Ishikawa (cell line): ENCODE measurements around the gene ENTREP3.

Experiments
- CEBPB ChIP-seq: IDR thresholded peaks from 2 replicates; pipeline ENCODE4 v1.6.1; 2012
- CREB1 ChIP-seq: IDR thresholded peaks from 2 replicates; pipeline ENCODE4 v1.6.1; 2012; ENCODE audit warnings: low read depth
- EGR1 ChIP-seq: IDR thresholded peaks from 2 replicates; pipeline ENCODE4 v1.6.1; 2012
- EP300 ChIP-seq: IDR thresholded peaks from 2 replicates; pipeline ENCODE4 v1.6.1; 2012; ENCODE audit warnings: borderline replicate concordance
- FOXM1 ChIP-seq: IDR thresholded peaks from 2 replicates; pipeline ENCODE4 v1.6.1; 2012; ENCODE audit warnings: low read depth, borderline replicate concordance
- NFIC ChIP-seq: IDR thresholded peaks from 2 replicates; pipeline ENCODE4 v1.6.1; 2012
- RAD21 ChIP-seq: IDR thresholded peaks from 2 replicates; pipeline ENCODE4 v1.6.1; 2012; ENCODE audit warnings: low read depth
- TAF1 ChIP-seq: IDR thresholded peaks from 2 replicates; pipeline ENCODE4 v1.6.1; 2012; ENCODE audit warnings: low read depth, mild to moderate bottlenecking
- TCF12 ChIP-seq: IDR thresholded peaks from 2 replicates; pipeline ENCODE4 v1.6.1; 2012; ENCODE audit warnings: low read depth
- TEAD4 ChIP-seq: IDR thresholded peaks from 2 replicates; pipeline ENCODE4 v1.6.1; 2012
- YY1 ChIP-seq: IDR thresholded peaks from 2 replicates; pipeline ENCODE4 v1.6.1; 2012; ENCODE audit warnings: low read depth
- ZBTB7A ChIP-seq: IDR thresholded peaks from 2 replicates; pipeline ENCODE4 v1.6.1; 2012; ENCODE audit warnings: low read depth
- TF ChIP-seq, protein P1 (sequence below): IDR thresholded peaks from 2 replicates; pipeline ENCODE4 v1.6.1; 2012
- TF ChIP-seq, protein P2 (sequence below): IDR thresholded peaks from 2 replicates; pipeline ENCODE4 v1.6.1; 2012
- TF ChIP-seq, protein P3 (sequence below): IDR thresholded peaks from 2 replicates; pipeline ENCODE4 v1.6.1; 2012; ENCODE audit warnings: low read depth, mild to moderate bottlenecking

ENTREP3 gene

DNA sequence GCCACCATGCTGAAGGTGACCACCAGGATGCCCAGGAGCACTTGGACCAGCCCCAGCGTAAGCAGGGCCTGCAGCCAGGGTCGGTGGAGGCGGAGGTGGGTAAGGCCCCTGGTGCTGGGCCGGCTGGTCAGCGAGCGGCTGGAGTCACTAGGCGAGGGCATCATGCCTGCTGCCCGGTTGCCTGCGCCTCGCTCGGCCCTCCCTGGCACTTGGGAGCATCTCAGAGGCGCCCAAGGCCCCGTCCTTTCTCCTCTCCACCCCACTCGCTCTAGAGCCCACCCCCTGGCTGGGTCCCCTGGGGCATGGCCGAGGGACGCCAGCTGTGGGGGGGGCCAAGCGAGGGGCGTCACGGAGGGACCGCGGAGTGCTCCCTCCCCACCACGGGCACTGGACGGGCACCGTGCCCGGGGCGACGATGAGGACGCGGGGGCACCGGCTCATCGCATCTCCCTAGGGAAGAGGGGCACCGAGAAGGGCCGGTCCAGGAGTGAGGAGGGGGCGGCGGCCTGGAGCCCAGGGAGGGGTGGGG is 505 bp downstream of the ENTREP3 start:
- TF ChIP-seq TEAD4: no peak
- TF ChIP-seq CREB1: no peak
- TF ChIP-seq FOXM1: no peak
- TF ChIP-seq RAD21: no peak
- TF ChIP-seq EP300: no peak
- TF ChIP-seq CEBPB: no peak
- TF ChIP-seq, protein P1, sequence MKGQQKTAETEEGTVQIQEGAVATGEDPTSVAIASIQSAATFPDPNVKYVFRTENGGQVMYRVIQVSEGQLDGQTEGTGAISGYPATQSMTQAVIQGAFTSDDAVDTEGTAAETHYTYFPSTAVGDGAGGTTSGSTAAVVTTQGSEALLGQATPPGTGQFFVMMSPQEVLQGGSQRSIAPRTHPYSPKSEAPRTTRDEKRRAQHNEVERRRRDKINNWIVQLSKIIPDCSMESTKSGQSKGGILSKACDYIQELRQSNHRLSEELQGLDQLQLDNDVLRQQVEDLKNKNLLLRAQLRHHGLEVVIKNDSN: no peak
- TF ChIP-seq EGR1: no peak
- no peak for TF ChIP-seq YY1
- TF ChIP-seq TAF1: no peak
- no peak for TF ChIP-seq ZBTB7A
- TF ChIP-seq TCF12: no peak
- no peak for TF ChIP-seq NFIC
- TF ChIP-seq, protein P2, sequence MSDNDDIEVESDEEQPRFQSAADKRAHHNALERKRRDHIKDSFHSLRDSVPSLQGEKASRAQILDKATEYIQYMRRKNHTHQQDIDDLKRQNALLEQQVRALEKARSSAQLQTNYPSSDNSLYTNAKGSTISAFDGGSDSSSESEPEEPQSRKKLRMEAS: no peak

DNA sequence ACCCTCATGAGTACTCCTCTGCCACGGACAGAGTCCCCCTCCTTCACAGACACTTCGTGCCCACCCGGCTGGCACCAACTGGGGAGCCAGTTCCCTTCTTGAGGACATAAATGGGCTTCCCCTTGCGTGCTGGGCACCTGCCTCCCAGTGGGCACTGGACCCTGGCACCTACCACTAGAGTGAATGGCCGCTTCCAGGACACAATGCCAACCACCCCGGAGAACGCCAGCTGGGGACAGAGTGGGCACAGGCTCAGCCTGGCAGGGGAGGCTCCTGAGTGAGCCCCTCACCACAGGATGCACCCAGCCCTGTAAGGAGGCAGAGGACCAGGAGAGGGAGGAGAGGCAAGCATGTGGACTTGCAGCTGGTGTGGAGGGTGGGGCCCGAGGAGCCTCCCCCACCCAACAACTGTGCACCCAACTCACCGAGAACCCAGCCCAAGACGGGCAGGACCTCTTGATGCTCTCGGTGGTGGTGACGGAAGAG is 1.0 kb downstream of the ENTREP3 start:
- TF ChIP-seq EP300: no peak
- TF ChIP-seq, protein P1: no peak
- no peak for TF ChIP-seq TAF1
- TF ChIP-seq CEBPB: no peak
- TF ChIP-seq RAD21: no peak
- no peak for TF ChIP-seq EGR1

DNA sequence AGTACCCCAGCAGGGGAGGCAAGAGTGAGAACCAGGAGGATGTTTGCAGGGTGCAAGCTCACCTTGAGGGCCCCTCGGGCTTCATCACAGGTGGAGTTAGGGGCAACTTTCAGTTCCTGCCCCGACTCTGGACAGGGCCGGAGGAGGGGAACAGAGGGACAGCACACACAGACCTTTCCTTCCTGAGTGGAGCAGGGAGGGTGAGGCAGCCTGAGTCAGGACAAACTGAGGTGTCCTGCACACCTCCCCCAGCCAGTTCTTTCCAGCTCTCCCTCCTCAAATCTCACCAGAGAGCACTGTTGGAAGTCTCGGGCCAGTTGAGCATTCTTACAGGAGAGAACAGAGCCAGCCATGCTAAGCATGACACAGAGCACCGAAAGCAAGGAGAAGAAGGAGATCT is 1.5 kb downstream of the ENTREP3 start:
- TF ChIP-seq TEAD4 (no peak), CREB1 (no peak), CEBPB (no peak), EP300 (no peak), TAF1 (no peak), NFIC (no peak), ZBTB7A (no peak), YY1 (no peak), EGR1 (no peak), RAD21 (no peak), TCF12 (no peak)
- TF ChIP-seq, protein P3, sequence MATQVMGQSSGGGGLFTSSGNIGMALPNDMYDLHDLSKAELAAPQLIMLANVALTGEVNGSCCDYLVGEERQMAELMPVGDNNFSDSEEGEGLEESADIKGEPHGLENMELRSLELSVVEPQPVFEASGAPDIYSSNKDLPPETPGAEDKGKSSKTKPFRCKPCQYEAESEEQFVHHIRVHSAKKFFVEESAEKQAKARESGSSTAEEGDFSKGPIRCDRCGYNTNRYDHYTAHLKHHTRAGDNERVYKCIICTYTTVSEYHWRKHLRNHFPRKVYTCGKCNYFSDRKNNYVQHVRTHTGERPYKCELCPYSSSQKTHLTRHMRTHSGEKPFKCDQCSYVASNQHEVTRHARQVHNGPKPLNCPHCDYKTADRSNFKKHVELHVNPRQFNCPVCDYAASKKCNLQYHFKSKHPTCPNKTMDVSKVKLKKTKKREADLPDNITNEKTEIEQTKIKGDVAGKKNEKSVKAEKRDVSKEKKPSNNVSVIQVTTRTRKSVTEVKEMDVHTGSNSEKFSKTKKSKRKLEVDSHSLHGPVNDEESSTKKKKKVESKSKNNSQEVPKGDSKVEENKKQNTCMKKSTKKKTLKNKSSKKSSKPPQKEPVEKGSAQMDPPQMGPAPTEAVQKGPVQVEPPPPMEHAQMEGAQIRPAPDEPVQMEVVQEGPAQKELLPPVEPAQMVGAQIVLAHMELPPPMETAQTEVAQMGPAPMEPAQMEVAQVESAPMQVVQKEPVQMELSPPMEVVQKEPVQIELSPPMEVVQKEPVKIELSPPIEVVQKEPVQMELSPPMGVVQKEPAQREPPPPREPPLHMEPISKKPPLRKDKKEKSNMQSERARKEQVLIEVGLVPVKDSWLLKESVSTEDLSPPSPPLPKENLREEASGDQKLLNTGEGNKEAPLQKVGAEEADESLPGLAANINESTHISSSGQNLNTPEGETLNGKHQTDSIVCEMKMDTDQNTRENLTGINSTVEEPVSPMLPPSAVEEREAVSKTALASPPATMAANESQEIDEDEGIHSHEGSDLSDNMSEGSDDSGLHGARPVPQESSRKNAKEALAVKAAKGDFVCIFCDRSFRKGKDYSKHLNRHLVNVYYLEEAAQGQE: no peak
- TF ChIP-seq, protein P2: no peak

DNA sequence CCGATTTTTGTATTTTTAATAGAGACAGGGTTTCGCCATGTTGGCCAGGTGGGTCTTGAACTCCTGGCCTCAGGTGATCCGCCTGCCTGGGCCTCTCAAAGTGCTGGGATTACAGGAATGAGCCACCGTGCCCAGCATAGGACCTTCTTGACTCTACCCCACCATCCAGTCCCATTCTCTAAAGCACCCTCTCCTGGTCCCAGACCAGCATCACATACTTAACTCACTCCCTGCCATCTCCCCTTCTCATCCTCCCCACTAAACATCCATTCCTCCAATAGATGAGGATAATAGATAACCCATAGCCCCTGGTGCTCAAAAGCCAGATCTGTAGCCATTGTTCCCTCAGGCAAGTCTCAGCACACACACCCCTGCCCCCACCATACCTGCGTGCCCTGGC is 2.1 kb downstream of the ENTREP3 start:
- TF ChIP-seq TCF12 (no peak), YY1 (no peak), TEAD4 (no peak), RAD21 (no peak), CREB1 (no peak), TAF1 (no peak), CEBPB (no peak)
- TF ChIP-seq, protein P1: no peak
- TF ChIP-seq, protein P2: no peak
- TF ChIP-seq, protein P3: no peak

DNA sequence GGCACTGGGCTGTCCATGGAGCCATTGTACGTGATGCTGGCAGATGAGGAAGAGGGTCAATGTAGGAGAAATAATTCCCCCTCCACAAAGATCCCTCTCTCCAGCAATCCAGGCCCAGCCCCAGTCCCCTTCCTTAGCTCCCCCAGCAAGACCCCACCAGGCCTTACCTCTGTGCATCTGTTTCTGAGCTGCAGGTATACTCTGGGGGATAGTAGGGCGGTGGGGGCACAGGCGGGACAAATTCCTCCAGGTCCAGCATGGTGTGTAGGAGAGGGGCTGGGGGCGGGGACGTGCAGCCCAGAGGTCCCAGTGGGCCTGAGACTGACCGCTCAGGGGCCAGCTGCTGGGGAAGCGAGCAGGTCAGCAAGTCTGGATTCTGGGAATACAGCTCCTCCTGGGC is 3.7 kb downstream of the ENTREP3 start:
- TF ChIP-seq NFIC (no peak), CEBPB (no peak), YY1 (no peak), TAF1 (no peak), FOXM1 (no peak), RAD21 (no peak), EP300 (no peak), ZBTB7A (no peak), EGR1 (no peak), CREB1 (no peak)
- TF ChIP-seq, protein P3: no peak
- TF ChIP-seq, protein P1: no peak
- TF ChIP-seq, protein P2: no peak
